ENCODE measurements around the gene HECTD4.

The HECTD4 gene

DNA sequence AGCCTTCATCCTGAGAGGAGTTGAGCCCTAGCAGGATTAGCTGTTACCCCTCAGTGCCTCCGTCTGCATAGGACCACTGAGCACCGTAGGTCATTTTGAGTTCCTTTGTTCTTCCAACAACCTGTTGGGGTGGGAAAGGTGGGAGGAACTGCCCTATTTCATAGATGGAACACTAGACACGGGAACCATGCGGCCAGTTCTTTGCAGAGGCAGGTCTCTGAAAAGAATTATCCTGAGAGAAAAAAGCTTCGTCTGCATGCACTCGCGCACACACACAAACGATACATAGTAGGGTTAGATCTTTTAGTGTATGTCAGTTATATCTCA, 228.4 kb downstream of the HECTD4 start:
- no peak for TF ChIP-seq CTCF (IDR thresholded peaks at IDR 0.05)
- no peaks in the 10 kb centered on the region for H3K27me3 ChIP-seq
- no peaks in the 10 kb centered on the region for H3K9me3 ChIP-seq
- peak overlapping the region; percentile 31 for H3K27ac ChIP-seq
- no peaks in the 10 kb centered on the region for H3K4me1 ChIP-seq (ENCODE audit: control insufficient read depth in 1 of 2, insufficient read depth in 1 of 2, low read depth in 1 of 2, low read length in 1 of 2)
- no peak overlapping the region for H3K4me3 ChIP-seq (ENCODE audit: low read depth in 1 of 2, low read length in 1 of 2)
- peaks cover 91% of the 10 kb centered on the region for H3K36me3 ChIP-seq

GRCh38 chr12:112153181-112153892, 228.9 kb downstream of the HECTD4 start:
- H3K9me3 ChIP-seq = no peaks in the 10 kb centered on the region
- H3K36me3 ChIP-seq = peaks cover 91% of the 10 kb centered on the region
- peak overlapping the region; percentile 31 for H3K27ac ChIP-seq
- no peaks in the 10 kb centered on the region for H3K4me1 ChIP-seq (ENCODE audit: control insufficient read depth in 1 of 2, insufficient read depth in 1 of 2, low read depth in 1 of 2, low read length in 1 of 2)
- H3K27me3 ChIP-seq = no peaks in the 10 kb centered on the region
- no peak overlapping the region for H3K4me3 ChIP-seq (ENCODE audit: low read depth in 1 of 2, low read length in 1 of 2)
- no peak for TF ChIP-seq CTCF (IDR thresholded peaks at IDR 0.05)

DNA sequence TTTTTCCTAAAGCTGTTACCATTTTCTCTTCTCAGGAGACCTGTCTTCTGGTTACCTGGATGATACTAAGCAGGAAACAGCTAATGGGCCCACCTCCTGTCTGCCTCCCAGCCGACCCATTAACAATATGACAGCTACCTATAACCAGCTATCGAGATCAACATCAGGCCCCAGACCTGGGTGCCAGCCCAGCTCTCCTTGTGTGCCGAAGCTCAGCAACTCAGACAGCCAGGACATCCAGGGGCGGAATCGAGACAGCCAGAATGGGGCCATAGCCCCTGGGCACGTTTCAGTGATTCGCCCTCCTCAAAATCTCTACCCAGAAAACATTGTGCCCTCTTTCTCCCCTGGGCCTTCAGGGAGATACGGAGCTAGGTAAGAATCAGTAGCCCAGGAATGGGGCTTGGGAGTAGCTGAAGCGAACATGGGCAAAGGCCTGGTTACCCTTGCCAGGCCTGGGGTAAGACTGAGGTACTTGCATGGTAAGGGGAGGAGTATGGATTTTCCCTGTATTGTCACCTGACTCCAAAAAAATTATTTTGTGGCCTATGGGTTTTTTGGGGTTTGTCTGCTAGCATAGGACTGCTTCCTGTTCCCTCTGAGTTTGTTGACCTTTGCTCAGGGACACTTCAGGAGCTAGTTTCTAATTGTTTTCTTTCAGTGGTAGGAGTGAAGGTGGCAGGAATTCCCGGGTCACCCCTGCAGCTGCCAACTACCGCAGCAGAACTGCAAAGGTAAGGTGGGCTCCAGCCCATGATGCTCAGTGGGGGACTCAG, 230.3 kb downstream of the HECTD4 start:
- H3K36me3 ChIP-seq = peaks cover 95% of the 10 kb centered on the region
- H3K27me3 ChIP-seq = no peaks in the 10 kb centered on the region
- H3K9me3 ChIP-seq = no peaks in the 10 kb centered on the region
- H3K4me3 ChIP-seq (ENCODE audit: low read depth in 1 of 2, low read length in 1 of 2) = no peak overlapping the region
- H3K4me1 ChIP-seq (ENCODE audit: control insufficient read depth in 1 of 2, insufficient read depth in 1 of 2, low read depth in 1 of 2, low read length in 1 of 2) = peaks cover 0 to 4% of the 10 kb centered on the region in 2 experiments
- H3K27ac ChIP-seq = no peak overlapping the region
- no peak for TF ChIP-seq CTCF (IDR thresholded peaks at IDR 0.05)

DNA sequence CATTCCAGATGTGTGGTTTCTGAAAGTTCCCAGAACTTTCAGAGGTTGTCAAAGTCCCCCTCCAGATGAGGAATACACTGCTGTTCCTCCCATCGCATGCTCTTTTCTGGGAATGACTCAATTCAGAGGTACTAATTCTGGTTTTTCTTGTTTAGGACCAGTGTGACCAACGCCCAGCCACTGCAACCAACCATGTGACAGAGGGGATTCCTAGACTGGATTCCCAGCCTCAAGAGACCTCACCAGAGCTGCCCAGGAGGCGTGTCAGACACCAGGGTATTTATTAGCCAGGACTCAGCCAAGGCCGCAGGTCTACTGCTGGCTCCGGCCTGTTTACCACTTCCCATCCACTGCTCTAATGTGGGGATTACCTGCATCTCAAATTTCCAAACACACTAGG, 232.6 kb downstream of the HECTD4 start:
- Histone ChIP-seq H3K27ac (no peak overlapping the region), H3K4me1 (ENCODE audit: control insufficient read depth in 1 of 2, insufficient read depth in 1 of 2, low read depth in 1 of 2, low read length in 1 of 2) (peaks cover 0 to 4% of the 10 kb centered on the region in 2 experiments), H3K4me3 (ENCODE audit: low read depth in 1 of 2, low read length in 1 of 2) (no peak overlapping the region), H3K9me3 (no peaks in the 10 kb centered on the region), H3K27me3 (no peaks in the 10 kb centered on the region), H3K36me3 (peaks cover 97% of the 10 kb centered on the region)
- no peak for TF ChIP-seq CTCF (IDR thresholded peaks at IDR 0.05)

- Histone ChIP-seq H3K27me3 (no peaks in the 10 kb centered on the region), H3K4me1 (ENCODE audit: control insufficient read depth in 1 of 2, insufficient read depth in 1 of 2, low read depth in 1 of 2, low read length in 1 of 2) (peaks cover 0 to 4% of the 10 kb centered on the region in 2 experiments), H3K27ac (no peak overlapping the region), H3K36me3 (peaks cover 97% of the 10 kb centered on the region), H3K4me3 (ENCODE audit: low read depth in 1 of 2, low read length in 1 of 2) (no peak overlapping the region), H3K9me3 (no peaks in the 10 kb centered on the region)
- no peak for TF ChIP-seq CTCF (IDR thresholded peaks at IDR 0.05)
Observed at GRCh38 chr12:112148031-112148513, 234.2 kb downstream of the HECTD4 start.
